Memory B cell (primary cell): ENCODE results near the gene TFDP2.
A peak's percentile ranks its signal among the peaks of the same experiment; 100 is the strongest.

Experiments used
- ATAC-seq: fragments of 150-1000 bp; cut with Tn5 transposase; 2 replicates; pipeline ENCODE4 v1.10.0; 2021; ENCODE audit warnings: low read depth, mild to moderate bottlenecking, moderate library complexity
- DNase-seq, 2 donors: peaks; one replicate each; pipeline ENCODE4 v3.0.0; 2022; ENCODE audit warnings: low spot score in 2 of 2
- H3K27ac Mint-ChIP-seq: one replicate; pipeline ENCODE4 v1.8.0; 2022; ENCODE audit warnings: mild to moderate bottlenecking, moderate library complexity, mixed read lengths
- H3K27me3 Mint-ChIP-seq: one replicate; pipeline ENCODE4 v1.8.0; 2022; ENCODE audit warnings: mixed read lengths
- H3K36me3 Mint-ChIP-seq: one replicate; pipeline ENCODE4 v1.8.0; 2022; ENCODE audit warnings: mild to moderate bottlenecking, mixed read lengths
- H3K4me1 Mint-ChIP-seq: one replicate; pipeline ENCODE4 v1.8.0; 2022; ENCODE audit warnings: mixed read lengths
- H3K4me3 Mint-ChIP-seq: one replicate; pipeline ENCODE4 v1.8.0; 2022; ENCODE audit warnings: mild to moderate bottlenecking, moderate library complexity, mixed read lengths
- H3K9me3 Mint-ChIP-seq: one replicate; pipeline ENCODE4 v1.8.0; 2022; ENCODE audit warnings: mixed read lengths

Gene TFDP2

GRCh38 chr3:142031575-142031974, 117.8 kb downstream of the TFDP2 start:
- Mint-ChIP-seq H3K9me3 (peaks cover 3% of the 10 kb centered on the region), H3K27me3 (no peaks in the 10 kb centered on the region), H3K36me3 (peaks cover 8% of the 10 kb centered on the region), H3K27ac (no peak overlapping the region), H3K4me3 (no peak overlapping the region), H3K4me1 (peaks cover 15% of the 10 kb centered on the region)
- no peak for DNase-seq
- no peak for ATAC-seq

GRCh38 chr3:142029791-142030190, 119.6 kb downstream of the TFDP2 start:
- peaks cover 16% of the 10 kb centered on the region for H3K4me1 Mint-ChIP-seq
- peaks cover 3% of the 10 kb centered on the region for H3K9me3 Mint-ChIP-seq
- peaks cover 5% of the 10 kb centered on the region for H3K36me3 Mint-ChIP-seq
- DNase-seq, result no peak
- no peak for ATAC-seq
- no peak overlapping the region for H3K4me3 Mint-ChIP-seq
- peak overlapping the region; percentile 30 for H3K27ac Mint-ChIP-seq
- H3K27me3 Mint-ChIP-seq, result no peaks in the 10 kb centered on the region

GRCh38 chr3:142029052-142029642, 120.2 kb downstream of the TFDP2 start:
- Mint-ChIP-seq H3K27ac (no peak overlapping the region), H3K4me3 (no peak overlapping the region), H3K36me3 (peaks cover 5% of the 10 kb centered on the region), H3K27me3 (no peaks in the 10 kb centered on the region), H3K4me1 (peaks cover 16% of the 10 kb centered on the region), H3K9me3 (peaks cover 3% of the 10 kb centered on the region)
- DNase-seq (no peak), ATAC-seq (no peak)

- H3K27me3 Mint-ChIP-seq, result no peaks in the 10 kb centered on the region
- DNase-seq (peak; percentile 16 to 26), ATAC-seq (peak; percentile 93)
- peaks cover 3% of the 10 kb centered on the region for H3K9me3 Mint-ChIP-seq
- peak overlapping the region; percentile 92 for H3K4me3 Mint-ChIP-seq
- peaks cover 16% of the 10 kb centered on the region for H3K4me1 Mint-ChIP-seq
- H3K36me3 Mint-ChIP-seq, result peaks cover 5% of the 10 kb centered on the region
- peak overlapping the region; percentile 92 for H3K27ac Mint-ChIP-seq
Observed at GRCh38 chr3:142028243-142028777, 121.0 kb downstream of the TFDP2 start.

DNA sequence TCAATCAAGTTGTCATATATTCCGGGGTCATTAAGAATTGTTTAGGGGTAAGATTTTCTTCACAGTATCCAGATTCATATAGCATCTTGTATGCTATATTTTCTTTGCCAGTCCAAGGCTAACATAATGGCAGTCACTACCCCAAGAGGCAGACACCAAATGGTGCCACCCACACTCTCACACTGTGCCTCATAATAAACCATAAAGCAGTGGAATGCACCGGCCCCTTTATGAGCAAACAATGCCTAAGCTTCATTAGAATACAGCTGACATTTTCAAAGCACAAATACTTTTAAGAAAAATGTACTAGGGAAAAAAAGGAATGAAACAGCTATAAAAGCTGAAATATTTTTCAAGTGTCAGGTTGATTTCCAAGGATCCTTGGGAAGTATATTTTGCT, 121.6 kb downstream of the TFDP2 start:
- ATAC-seq (peak; percentile 58), DNase-seq (no peak)
- peak overlapping the region; percentile 92 for H3K27ac Mint-ChIP-seq
- H3K4me3 Mint-ChIP-seq, result peak overlapping the region; percentile 74
- peaks cover 16% of the 10 kb centered on the region for H3K4me1 Mint-ChIP-seq
- H3K27me3 Mint-ChIP-seq, result no peaks in the 10 kb centered on the region
- peaks cover 5% of the 10 kb centered on the region for H3K36me3 Mint-ChIP-seq
- peaks cover 3% of the 10 kb centered on the region for H3K9me3 Mint-ChIP-seq

GRCh38 chr3:142027300-142027699, 122.0 kb downstream of the TFDP2 start:
- peaks cover 2% of the 10 kb centered on the region for H3K36me3 Mint-ChIP-seq
- no peaks in the 10 kb centered on the region for H3K27me3 Mint-ChIP-seq
- peaks cover under 1% of the 10 kb centered on the region for H3K9me3 Mint-ChIP-seq
- H3K4me1 Mint-ChIP-seq, result peaks cover 15% of the 10 kb centered on the region
- DNase-seq (no peak), ATAC-seq (no peak)
- H3K4me3 Mint-ChIP-seq, result peak overlapping the region; percentile 74
- peak overlapping the region; percentile 92 for H3K27ac Mint-ChIP-seq

GRCh38 chr3:142026333-142026732, 123.0 kb downstream of the TFDP2 start:
- DNase-seq, result no peak
- Mint-ChIP-seq H3K27ac (no peak overlapping the region), H3K4me3 (no peak overlapping the region)

GRCh38 chr3:142022381-142022780, 127.0 kb downstream of the TFDP2 start:
- Mint-ChIP-seq H3K4me1 (peaks cover 12% of the 10 kb centered on the region), H3K27me3 (no peaks in the 10 kb centered on the region), H3K27ac (no peak overlapping the region), H3K9me3 (no peaks in the 10 kb centered on the region), H3K4me3 (no peak overlapping the region), H3K36me3 (peaks cover 2% of the 10 kb centered on the region)
- DNase-seq (no peak), ATAC-seq (no peak)

More at GRCh38 chr3:142026333-142026732, 123.0 kb downstream of the TFDP2 start:
- H3K36me3 Mint-ChIP-seq, result peaks cover 4% of the 10 kb centered on the region
- H3K4me1 Mint-ChIP-seq, result peaks cover 17% of the 10 kb centered on the region
- no peaks in the 10 kb centered on the region for H3K27me3 Mint-ChIP-seq
- ATAC-seq, result no peak
- H3K9me3 Mint-ChIP-seq, result no peaks in the 10 kb centered on the region

DNA sequence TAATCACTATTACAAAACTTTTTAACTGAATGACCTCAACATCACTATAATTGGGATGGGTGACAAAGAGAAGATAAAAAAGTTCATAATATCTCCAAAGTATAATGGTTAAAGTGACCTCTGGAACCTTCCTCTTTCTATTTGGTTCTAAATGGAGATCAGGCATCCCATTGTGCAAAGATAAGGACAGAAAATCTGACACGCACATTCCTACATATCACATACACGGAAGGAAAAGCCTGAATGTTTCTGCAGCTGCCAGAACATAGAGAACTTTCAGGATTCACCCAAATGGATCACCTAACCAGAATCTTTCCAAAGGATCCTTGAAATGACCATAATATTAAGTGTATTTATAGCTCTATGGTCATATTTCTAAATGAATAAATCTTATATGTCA, 128.2 kb downstream of the TFDP2 start:
- Mint-ChIP-seq H3K27ac (no peak overlapping the region), H3K9me3 (no peaks in the 10 kb centered on the region), H3K4me3 (no peak overlapping the region), H3K27me3 (no peaks in the 10 kb centered on the region), H3K36me3 (peaks cover 4% of the 10 kb centered on the region), H3K4me1 (peaks cover 9% of the 10 kb centered on the region)
- no peak for ATAC-seq
- DNase-seq, result no peak

- no peak for ATAC-seq
- no peaks in the 10 kb centered on the region for H3K27me3 Mint-ChIP-seq
- peaks cover 4% of the 10 kb centered on the region for H3K36me3 Mint-ChIP-seq
Observed at GRCh38 chr3:142019794-142020320, 129.5 kb downstream of the TFDP2 start.

GRCh38 chr3:142013993-142014392, 135.4 kb downstream of the TFDP2 start:
- Mint-ChIP-seq H3K36me3 (peaks cover 2% of the 10 kb centered on the region), H3K27ac (no peak overlapping the region), H3K4me1 (no peaks in the 10 kb centered on the region), H3K27me3 (no peaks in the 10 kb centered on the region), H3K4me3 (no peak overlapping the region), H3K9me3 (no peaks in the 10 kb centered on the region)
- ATAC-seq (no peak), DNase-seq (no peak)

More at GRCh38 chr3:142019794-142020320, 129.5 kb downstream of the TFDP2 start:
- no peak for DNase-seq
- Mint-ChIP-seq H3K4me3 (no peak overlapping the region), H3K9me3 (no peaks in the 10 kb centered on the region), H3K4me1 (peaks cover 9% of the 10 kb centered on the region), H3K27ac (no peak overlapping the region)

GRCh38 chr3:142013326-142013980, 135.9 kb downstream of the TFDP2 start:
- Mint-ChIP-seq H3K27me3 (no peaks in the 10 kb centered on the region), H3K4me3 (no peak overlapping the region), H3K4me1 (no peaks in the 10 kb centered on the region), H3K9me3 (no peaks in the 10 kb centered on the region), H3K27ac (no peak overlapping the region), H3K36me3 (peaks cover 2% of the 10 kb centered on the region)
- ATAC-seq (no peak), DNase-seq (no peak)

- no peaks in the 10 kb centered on the region for H3K9me3 Mint-ChIP-seq
- no peak for ATAC-seq
- no peak for DNase-seq
- peaks cover 3% of the 10 kb centered on the region for H3K4me1 Mint-ChIP-seq
- no peak overlapping the region for H3K4me3 Mint-ChIP-seq
- no peak overlapping the region for H3K27ac Mint-ChIP-seq
- no peaks in the 10 kb centered on the region for H3K27me3 Mint-ChIP-seq
- peaks cover 3% of the 10 kb centered on the region for H3K36me3 Mint-ChIP-seq
Observed at GRCh38 chr3:142009029-142009428, 140.3 kb downstream of the TFDP2 start.

- no peak for DNase-seq
- no peak overlapping the region for H3K4me3 Mint-ChIP-seq
- H3K4me1 Mint-ChIP-seq, result peaks cover 3% of the 10 kb centered on the region
- H3K36me3 Mint-ChIP-seq, result peaks cover 3% of the 10 kb centered on the region
- H3K9me3 Mint-ChIP-seq, result no peaks in the 10 kb centered on the region
- ATAC-seq, result no peak
- H3K27me3 Mint-ChIP-seq, result no peaks in the 10 kb centered on the region
- H3K27ac Mint-ChIP-seq, result no peak overlapping the region
Observed at GRCh38 chr3:142007710-142008399, 141.5 kb downstream of the TFDP2 start.
